Measurements from ENCODE around the gene ZFHX3.

The ZFHX3 gene

DNA sequence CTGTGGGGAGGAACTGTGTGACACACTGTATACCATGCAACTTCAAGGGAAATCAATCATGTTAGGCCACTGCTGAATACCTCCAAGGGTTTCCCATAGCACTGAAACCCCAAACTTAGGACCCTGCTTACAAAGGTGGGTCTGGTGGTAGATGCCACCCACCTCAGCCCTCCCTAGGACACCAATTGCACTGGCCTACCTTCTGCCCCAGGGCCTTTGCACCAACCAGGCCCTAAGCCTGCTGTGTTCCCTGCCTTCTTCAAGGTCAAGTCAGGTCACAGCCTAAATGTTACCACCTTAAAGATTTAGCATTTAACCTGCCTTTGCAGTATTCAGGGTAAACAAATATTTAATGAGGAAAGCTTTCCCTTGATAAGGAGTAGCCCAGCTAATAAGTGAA lies 185.8 kb downstream of the ZFHX3 start:
- no peak for FAIRE-seq

DNA sequence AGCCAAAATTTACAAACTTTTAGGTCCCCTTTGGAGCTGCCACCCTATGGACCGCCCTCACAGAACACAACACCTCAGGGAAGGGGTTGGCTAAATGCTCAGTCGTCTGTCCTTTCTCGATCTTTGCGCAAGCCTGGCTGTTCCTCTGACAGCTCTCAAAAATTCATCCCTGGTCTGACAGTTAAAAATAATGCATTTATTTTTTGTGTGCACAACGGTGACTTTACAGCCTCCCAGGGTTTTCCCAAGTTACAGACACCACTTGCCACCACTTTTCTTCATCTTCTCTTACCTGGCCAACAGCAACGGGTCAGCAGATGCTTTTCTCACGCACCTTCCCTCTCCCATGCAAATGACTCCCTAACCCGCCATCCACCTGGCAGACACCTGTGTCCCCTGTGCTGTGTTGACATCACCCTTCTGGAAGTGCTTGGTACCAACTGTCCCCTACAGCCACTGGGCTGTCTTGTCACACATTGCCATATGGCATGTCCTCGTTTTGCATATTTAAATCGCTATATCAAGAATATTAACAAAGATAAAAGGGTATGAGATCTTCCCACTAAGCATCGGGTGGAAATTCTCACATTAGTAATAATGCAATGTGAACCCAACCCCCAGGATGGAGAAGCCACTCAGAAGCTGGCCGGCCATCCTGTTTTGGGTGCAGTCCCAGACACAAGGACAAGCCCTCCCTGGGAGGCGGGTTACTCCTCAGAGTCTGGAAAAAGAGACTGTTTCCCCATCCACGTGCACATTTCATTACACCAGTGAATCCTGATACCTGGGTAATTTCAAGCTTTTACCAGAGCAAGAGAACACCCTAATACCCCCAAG lies 187.0 kb downstream of the ZFHX3 start:
- no peak for FAIRE-seq

DNA sequence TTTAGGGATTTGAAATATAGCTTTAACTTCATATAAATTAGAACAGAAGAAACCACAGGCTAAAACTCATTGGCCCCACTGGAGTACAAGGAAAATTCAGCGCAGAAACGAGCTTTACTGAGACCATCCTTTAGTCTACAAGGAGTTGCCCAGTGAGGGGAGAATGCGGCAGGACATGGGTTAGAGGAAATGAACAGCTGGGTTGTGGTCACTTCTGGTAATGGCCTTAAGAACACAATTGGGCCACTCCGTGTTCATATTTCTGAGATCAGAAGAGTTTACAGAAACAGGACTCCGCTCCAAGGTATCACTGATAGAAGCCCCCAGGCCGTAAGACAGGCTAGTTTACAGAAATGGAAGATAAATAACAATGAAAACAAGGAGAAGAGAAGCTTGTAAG lies 188.3 kb downstream of the ZFHX3 start:
- no peak for FAIRE-seq

DNA sequence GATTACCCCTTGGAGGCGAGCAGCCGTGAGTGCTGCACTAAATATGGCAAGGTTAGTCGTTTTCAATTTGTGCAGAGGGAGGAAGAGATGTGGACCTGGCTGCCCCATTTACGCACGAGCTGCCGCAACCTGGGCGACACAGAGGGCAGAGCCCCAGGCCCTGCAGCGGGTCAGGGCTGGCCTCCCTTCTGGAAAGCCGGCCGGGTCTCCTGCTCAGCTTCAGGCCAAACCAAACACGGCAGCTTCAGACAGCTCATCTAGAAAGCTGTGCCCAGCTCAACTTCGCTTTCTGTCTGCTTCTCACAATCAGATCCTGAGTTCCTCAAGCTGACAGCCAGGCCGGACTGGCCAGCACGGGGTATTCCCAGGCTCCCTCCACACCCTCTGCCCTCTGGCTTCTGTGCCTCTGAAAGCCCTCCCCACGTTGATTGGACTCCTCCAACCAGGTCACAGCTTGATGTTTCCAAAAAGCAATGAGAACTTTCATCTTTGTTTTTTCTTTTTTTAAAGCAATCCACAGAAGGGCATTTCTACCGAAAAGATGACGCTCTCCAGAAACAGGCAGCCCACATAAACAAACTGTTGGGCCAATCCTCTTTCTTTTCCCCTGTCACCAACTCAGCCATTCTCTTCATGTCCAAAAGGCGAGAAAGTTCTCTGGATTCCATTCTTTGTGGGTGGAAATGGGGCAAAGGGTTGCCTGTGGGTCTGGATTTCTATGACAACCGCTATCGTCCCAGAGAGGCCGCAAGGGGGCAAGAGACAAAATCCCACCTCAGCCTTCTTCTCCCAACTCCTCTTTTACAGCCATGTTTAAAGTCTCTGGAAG lies 189.0 kb downstream of the ZFHX3 start:
- no peak for FAIRE-seq

DNA sequence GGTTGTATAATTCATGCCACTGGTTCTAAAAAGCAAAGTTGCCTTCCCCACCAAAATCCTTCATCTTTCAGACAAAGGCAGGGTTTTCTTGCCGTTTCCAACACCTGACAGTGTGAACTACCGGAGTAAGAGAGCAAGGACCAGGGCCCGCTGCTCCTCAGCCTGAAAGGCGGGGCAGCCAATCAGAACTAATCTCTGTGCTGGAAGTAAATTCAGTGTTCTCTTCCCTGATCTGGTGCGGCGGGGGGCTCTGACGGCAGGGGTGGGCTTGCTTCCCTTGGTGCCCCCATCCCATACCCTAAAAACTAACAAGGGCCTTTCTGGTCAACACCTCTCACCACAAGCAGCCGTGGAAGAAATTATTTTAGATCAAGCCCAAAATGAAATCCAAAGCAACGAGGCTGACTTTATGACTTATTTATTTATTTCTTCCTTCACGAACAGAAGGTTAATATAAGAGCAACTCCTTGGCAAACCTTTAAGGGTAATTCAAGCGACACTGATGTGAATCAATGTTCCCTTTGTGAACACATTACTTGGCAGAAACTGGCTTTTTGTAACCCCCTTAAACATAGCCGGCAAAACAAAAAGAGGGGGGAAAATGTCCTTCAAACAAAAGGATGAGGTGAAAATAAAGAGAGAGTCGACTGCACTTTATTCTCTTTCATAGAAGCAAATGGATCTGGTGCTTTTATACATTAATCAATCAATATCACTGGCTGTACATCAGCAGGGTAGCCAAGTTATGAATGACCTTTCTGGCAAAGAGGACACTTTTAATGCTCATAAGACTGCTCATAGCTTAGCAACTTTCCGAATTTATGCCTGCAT lies 189.9 kb downstream of the ZFHX3 start:
- FAIRE-seq = no peak

DNA sequence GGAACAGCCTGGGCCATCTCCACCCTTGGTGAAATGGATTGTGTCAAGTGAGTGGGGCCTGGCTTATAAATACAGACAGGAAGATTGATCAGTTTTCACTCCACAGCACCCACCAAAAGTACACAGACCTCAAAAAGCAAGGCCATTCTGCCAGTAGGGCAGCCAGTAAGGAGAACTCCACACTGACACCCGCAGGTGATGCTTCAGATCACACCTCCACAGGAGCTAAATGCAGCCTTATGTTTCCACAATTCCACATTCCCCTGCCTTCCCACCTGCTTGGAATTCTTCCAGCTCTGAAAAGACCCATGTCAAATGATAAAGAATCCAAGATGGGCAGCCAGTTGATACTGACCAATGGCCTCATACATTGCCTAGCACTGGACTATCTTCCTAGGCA lies 191.1 kb downstream of the ZFHX3 start:
- FAIRE-seq = no peak

DNA sequence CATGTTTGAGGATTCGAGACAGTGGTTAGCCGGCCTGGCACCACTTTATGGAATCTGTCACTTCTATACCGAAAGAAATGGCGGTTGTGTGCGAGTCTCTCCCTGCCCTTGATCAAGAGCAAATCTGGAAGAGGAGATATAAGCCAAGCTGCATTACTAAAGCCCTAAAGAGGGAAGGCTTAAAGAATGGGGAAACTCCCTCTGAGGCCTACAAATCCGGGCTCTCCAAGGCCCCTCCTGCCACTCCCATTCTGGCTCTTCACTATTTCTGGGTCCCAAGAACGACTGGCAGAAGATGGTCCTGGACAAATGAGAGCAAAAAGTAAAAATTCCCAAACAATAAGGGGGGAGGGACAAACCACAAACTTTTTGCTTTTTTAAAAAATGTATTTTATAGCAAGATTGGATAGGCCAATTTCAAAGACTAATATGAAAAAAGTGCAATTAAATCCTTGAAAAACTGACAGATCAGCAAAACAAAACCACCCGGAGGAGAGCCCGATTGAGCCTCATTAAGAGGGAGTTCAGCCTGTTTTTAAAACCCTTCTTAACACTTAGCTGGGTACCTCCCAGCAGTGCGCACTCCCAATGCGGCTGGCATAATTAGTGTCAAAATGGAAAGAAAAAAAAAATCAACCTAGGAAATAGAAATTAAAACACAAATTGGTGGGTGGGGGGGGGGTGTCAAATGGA lies 193.5 kb downstream of the ZFHX3 start:
- FAIRE-seq = no peak

DNA sequence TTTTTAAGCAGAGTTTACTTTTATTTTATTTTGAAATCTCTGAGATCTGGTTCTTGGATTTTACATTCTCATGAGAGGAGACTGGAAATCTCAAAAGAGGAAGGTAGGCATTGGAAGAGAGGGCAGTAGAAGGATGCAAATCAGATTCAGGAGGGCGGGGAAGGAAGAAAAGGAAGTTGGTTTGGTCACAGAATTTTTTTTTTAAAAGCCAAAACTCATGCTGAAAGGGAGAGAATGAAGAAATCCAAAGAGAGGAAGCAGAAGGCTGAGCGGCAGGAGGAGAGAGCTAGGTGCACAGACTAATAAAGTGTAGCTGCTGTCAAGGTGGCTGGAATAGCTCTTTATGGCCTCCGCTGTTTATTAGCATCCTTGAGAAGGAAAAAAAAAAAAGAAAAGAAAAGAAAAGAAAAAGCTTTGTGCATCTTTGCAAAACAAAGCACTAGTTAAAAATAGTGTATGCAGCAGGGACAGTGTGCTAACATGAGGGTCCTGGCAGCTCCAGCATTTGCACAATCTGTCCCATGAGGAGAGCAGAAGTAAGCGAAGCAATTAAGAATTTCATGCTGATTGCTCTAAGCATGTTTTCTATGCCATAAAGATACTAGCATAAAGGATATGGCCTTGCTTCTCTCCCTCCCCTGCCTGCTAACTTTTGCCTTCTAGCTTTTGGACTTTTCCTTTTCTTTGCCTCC lies 194.2 kb downstream of the ZFHX3 start:
- no peak for FAIRE-seq

DNA sequence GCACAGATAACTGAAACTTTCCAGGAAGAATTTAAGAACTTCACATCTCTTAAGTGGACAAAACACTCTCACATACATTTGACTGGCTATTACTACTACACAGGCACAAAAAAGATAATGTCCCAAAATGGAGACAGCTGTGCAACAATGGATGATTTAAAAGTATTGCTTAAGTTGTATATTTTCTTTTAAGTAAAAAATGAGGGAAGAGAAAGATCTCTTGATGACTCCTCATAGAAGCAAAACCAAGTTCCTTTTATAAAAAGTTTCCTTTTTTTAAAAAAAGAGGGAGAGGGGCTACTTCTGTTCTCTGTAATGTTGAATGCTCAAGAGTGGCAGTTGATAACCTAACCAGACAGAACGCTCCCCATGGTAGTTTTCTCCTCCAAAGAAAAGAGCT lies 195.5 kb downstream of the ZFHX3 start:
- no peak for FAIRE-seq

DNA sequence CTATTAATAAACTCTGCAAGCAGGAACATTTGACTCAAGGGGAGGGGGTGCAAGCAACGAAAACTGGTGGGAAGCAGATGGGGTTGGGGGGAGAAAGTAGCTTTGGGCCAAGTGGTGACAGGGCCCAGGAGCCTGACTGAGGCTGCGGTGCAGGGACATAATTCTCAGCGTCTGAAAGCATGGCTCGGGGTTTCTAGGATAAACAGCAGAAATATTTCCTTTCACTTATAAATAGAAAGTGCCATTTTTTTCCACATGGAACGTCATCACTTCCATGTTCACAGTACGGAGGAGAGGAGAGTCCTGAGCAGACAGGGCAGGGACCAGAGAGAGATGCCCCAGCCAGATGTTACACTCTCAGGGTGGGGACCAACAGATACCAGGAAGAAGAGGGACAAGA lies 197.1 kb downstream of the ZFHX3 start:
- FAIRE-seq = no peak

DNA sequence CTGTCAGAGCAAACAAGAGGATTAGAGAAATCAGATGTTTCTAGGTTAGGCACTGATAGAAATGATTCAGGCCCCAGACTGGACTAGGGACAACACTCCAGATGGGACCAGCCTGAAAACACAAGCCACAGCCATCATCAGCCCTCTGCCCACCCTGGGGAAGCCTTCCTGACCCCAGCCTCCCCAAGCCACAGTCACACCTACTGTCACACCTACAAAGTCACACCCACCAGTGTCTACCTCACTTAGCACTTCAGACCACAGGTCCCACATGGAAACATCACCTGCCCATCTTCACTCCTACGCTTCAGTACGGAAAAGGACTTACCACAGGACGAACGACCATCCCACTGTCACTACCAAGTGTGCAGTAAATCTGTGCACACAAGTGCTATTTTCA lies 197.9 kb downstream of the ZFHX3 start:
- FAIRE-seq = no peak

DNA sequence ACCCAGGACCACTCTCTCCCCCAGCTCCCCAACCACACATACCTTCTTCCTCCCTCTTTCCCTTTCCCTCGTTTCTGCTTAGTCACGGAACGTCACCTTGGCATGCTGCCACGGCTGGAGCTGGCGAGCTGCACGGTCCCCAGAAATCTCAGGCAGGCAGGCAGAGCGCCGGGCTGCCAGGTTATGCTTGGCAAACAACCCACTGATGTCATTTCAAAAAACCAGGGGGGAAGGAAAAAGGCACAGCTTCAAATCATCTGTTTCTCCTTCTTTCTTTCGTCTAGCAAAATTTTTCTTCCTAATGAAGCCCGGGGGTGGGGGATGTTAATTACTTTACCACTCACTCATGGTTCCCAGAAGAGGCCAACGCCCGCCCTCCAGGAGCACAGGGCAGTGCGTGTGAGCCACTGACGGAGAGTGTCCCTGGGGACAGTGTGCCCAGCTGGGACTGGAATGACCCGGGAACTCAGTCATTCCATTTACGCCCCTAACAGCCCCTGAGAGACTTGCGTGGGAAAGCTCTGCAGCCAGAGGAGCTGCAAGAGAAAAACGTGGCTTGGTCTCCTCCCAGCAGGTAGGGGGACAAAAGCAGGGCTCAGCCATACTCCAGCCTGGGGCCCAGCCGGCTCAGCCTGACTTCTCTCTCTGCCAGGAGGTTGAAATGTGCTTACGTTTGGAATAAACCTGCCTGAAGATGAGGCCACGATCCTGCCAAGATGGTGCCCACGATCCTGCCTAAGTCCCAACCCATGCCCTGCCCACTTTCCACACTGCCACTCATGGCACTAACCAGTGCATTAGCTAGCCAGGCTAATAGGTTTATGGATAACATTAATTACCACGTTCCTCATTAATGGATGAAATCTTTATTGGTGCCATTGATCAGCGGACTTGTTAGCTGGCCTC lies 198.9 kb downstream of the ZFHX3 start:
- FAIRE-seq = no peak

DNA sequence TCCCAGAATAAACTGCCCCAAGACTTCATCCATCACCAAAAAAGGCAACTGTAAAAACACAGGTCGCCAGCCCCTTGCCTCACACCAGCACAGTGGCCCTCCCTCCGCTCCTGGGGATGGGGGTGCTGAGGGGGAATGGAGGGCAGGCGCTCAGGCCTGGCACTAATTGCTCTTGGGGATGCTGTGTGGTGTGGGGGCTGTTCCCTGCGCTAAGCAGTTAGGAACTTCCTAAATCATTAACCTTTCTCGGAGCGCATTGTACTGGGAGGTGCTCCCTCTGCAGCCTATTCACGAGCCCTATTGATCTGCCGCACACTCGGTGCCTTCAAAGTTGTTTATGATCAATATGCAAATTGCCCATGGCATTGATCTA lies 199.9 kb downstream of the ZFHX3 start:
- FAIRE-seq = no peak

DNA sequence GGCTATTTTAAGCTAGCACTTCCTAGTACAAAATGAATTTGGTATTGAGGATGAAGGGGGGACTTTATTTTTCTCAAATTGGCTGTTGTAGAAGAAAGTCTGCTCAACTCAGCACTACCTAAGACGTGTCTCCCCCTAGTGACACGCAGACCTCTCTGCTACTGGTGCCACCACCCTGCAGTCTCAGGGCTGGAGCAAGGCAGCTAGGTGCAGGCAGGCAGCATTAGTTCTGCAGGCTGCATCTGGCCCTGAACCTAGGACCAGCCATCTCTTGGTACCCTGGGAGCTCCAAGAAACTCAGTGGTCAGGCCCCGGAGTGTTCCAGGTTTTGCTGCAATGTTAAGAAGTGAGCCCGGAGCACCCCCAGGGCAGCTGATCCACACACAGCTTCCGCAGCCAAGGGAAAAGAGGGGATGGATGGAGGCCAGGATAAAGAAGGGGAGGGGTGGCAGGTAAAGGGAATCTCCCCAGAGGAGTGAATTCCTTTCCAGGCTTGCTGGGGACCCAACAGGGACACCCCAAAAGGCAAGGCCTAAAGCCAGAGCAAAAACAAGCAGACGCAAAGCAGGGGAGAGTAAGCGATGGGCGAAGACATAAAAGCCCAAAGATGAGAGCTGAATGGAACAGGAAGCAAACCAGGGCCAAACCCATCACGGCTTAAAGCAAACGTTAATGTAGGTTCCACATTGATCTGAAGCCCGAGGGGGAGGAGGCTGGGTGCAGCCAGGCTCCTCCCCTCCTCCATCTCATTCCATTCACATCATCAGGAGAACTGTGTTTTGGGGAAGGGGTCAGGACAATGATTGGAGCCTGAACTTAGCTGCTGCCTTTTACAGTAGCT lies 200.5 kb downstream of the ZFHX3 start:
- FAIRE-seq = no peak

DNA sequence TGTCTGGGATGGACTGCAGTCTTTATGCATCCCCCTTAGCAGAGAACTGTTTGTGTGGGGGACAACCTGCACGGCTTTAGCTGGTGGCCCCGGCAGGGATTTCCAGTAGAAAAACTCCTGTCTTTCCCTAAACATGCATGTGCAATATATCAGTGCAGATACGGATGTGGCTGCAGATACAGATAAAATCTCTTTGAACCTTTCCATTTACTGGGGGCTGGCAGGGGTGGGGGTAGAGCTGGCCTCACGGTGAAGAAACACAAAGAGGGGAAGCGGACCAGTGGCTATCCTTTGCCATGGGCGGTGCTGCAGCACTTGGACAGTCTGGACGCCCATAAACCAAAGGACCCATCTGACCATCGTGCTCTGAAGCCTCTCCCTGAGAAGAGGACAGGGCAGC lies 201.3 kb downstream of the ZFHX3 start:
- FAIRE-seq = no peak

DNA sequence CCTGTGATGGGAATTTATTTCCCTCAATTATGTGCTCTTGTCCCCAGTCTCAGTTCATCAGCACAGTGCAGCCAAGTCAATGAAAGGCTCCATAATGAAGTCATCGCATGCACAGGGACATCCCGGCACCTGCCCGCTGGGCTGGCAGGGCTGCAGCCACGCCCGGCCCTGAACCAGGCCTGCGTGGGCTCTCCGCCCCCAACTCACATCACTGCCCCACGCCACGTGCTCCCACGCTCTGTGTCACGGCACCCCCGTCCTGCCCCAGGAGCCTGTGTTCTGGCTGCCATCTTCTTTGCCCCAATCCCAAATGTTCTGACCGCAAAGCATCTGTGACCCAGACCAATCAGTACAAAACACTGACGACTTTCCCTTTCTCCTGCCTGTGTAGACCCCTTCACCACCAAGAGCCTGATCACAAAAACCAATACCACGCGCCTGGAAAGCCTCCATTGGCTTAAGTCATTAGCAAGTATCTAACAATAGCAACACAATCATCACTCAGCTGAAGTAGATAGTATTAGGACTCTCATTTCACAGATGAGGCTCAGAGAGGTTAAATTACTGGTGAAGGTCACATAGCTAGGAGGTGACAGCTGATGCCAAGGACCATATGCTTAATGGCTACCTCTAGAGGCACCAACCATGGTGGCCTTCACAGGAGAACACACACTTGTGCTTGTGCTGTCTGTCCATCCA lies 202.5 kb downstream of the ZFHX3 start:
- no peak for FAIRE-seq

DNA sequence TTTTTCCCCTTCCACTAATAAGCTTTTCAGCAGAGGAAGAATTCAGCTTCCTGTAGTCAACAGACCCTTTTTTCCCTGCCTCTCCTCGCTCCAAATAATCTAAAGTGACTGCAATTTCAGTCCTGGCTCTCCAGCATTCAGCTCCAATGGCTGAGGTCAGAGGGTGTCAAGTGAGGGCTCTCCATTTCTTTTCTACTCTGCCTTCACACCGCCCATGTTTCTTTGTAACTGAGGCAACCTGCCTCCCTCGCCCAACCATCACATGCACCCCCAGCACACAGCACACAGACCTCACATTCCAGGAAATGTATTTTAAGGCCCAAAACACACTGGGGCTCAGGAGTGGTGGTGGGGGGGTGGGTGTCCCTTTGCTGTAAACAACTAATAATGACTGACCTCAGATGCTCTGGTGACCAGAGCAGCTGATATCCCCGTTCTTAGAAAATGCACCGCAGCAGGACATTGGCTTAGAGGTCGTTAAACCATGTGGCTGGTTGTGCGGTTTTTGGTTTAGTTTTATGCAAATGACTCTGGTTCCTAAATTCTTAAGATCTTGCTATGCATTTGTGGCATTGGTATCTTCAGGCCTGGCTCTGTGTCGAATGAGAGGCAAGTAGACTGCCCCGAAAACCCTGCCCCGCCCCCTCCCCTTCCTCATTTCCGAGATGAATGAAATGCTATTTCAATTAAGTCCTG lies 203.6 kb downstream of the ZFHX3 start:
- no peak for FAIRE-seq

DNA sequence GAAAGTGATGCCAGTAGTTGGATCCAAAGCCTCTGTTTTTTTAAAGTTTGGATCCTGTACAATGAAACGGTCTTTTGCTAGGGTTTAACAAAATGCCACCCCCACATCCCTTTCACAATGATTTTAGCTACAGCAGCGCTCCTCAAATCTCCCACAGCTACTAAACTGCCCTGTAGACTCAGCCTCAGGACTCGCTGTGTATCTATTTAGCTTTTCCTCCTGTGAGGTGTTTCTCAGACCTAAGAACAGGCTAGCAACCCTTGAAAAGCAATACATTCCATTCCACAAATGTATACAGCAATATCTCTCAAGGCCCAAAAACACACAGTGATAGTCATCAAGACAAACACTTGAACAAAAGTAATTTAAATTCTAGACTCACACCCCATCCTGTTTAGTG lies 206.4 kb downstream of the ZFHX3 start:
- no peak for FAIRE-seq

Data from endometrium (tissue), 2 donors.